Neuron (in vitro differentiated cells): ENCODE measurements around the gene VCX2.
"Not testable (repeated sequence)": the region's sequence is repeated elsewhere in the genome, so short reads cannot be mapped to it uniquely, and the experiment has no call there.

Experiments used
- H2AFZ ChIP-seq: one replicate; pipeline ENCODE4 v1.6.1; 2013; ENCODE audit warnings: low read depth, mild to moderate bottlenecking, inconsistent platforms, low read length, moderate library complexity
- H3K27me3 ChIP-seq: one replicate; pipeline ENCODE4 v1.6.1; 2013; ENCODE audit warnings: low read length; ENCODE audit not compliant: insufficient read depth
- H3K36me3 ChIP-seq: one replicate; pipeline ENCODE4 v1.6.1; 2013; ENCODE audit warnings: low read length; ENCODE audit not compliant: insufficient read depth
- H3K4me1 ChIP-seq: one replicate; pipeline ENCODE4 v1.6.1; 2013; ENCODE audit warnings: low read length; ENCODE audit not compliant: insufficient read depth
- H3K4me3 ChIP-seq: 2 replicates; pipeline ENCODE4 v1.5.1; 2013; ENCODE audit warnings: mild to moderate bottlenecking, low read length, moderate library complexity
- H3K9me3 ChIP-seq: one replicate; pipeline ENCODE4 v1.6.1; 2013; ENCODE audit warnings: low read length

VCX2 gene

DNA sequence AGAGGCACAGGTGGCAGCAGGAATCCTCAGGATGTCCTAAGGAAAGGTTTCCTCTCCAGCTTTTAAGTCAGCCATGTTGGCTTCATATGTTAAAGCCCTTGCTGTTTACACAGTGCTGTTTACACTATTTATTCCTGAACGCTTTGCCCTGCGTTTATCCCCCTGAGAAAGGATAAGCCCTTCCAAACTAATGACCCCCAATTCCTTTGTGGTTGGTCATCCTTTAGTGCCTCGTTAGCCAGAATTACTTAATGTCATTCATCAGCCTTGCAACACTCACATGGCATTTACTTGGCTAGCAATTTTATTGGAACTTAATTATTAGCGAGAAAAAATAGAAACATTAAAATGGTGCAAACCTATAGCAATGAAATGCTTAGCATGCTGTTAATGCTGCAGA, 23.8 kb downstream of the VCX2 start:
- Histone ChIP-seq H2AFZ (no peak overlapping the region), H3K27me3 (no peaks in the 10 kb centered on the region), H3K9me3 (peaks cover 3% of the 10 kb centered on the region), H3K36me3 (no peaks in the 10 kb centered on the region), H3K4me1 (no peaks in the 10 kb centered on the region), H3K4me3 (no peak overlapping the region)

- H3K27me3 ChIP-seq: no peaks in the 10 kb centered on the region
- no peak overlapping the region for H3K4me3 ChIP-seq
- peaks cover 6% of the 10 kb centered on the region for H3K4me1 ChIP-seq
- peaks cover 3% of the 10 kb centered on the region for H3K9me3 ChIP-seq
- no peaks in the 10 kb centered on the region for H3K36me3 ChIP-seq
- no peak overlapping the region for H2AFZ ChIP-seq
Observed at GRCh38 chrX:8144925-8145324, 26.1 kb downstream of the VCX2 start.

DNA sequence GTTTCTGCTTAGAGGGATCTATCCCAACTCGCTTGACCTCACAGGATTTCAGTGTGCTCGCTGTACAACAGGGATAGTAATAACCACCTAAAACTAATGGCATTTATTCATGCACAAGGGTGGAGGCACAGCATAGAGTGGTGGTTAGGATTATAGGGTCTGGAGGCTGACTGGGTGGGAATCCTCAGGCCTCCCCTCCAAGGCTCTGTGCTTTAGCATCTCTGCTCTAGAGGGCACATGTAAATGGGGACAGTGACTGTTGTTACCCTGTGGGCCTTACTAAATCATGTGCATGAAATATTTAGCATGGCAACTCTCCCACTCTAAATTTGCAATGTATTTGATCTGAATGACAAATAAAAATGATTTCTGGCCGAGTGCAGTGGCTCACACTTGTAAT, 29.2 kb downstream of the VCX2 start:
- Histone ChIP-seq H3K9me3 (no peaks in the 10 kb centered on the region), H3K4me1 (peaks cover 6% of the 10 kb centered on the region), H3K36me3 (no peaks in the 10 kb centered on the region), H2AFZ (no peak overlapping the region), H3K4me3 (no peak overlapping the region), H3K27me3 (no peaks in the 10 kb centered on the region)

GRCh38 chrX:8140986-8141744, 29.9 kb downstream of the VCX2 start:
- no peaks in the 10 kb centered on the region for H3K36me3 ChIP-seq
- H3K4me3 ChIP-seq: no peak overlapping the region
- no peaks in the 10 kb centered on the region for H3K27me3 ChIP-seq
- peaks cover 6% of the 10 kb centered on the region for H3K4me1 ChIP-seq
- no peaks in the 10 kb centered on the region for H3K9me3 ChIP-seq
- no peak overlapping the region for H2AFZ ChIP-seq

- Histone ChIP-seq H2AFZ (no peak overlapping the region), H3K27me3 (no peaks in the 10 kb centered on the region), H3K36me3 (no peaks in the 10 kb centered on the region), H3K4me3 (no peak overlapping the region), H3K9me3 (no peaks in the 10 kb centered on the region), H3K4me1 (peaks cover 6% of the 10 kb centered on the region)
Observed at GRCh38 chrX:8139716-8140115, 31.4 kb downstream of the VCX2 start.

GRCh38 chrX:8138252-8138651, 32.8 kb downstream of the VCX2 start:
- Histone ChIP-seq H2AFZ (no peak overlapping the region), H3K36me3 (no peaks in the 10 kb centered on the region), H3K4me3 (no peak overlapping the region), H3K27me3 (no peaks in the 10 kb centered on the region), H3K9me3 (no peaks in the 10 kb centered on the region), H3K4me1 (peaks cover 6% of the 10 kb centered on the region)

GRCh38 chrX:8126648-8127047, 44.4 kb downstream of the VCX2 start:
- H2AFZ ChIP-seq: no peak overlapping the region
- H3K4me3 ChIP-seq: no peak overlapping the region
- H3K27me3 ChIP-seq: peaks cover 3% of the 10 kb centered on the region

DNA sequence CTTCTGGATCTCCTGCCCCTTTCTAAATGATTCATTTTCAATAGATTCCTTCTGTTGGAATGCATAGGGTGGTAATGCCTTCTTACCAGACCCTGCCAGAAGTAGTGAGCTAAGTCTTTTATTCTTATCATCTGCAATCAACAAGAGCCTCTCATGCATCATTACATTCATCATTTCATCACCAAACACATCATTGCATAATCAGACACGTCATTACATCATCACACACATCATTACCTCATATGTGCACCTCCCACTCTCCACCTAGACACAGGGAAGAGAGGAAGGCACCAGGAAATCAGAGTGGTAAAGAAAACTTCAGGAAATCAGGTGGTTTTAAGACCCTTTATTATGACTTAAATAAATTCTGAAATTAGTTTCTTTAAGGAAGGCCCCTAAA, 45.0 kb downstream of the VCX2 start:
- H3K9me3 ChIP-seq: no peaks in the 10 kb centered on the region
- no peaks in the 10 kb centered on the region for H3K4me1 ChIP-seq
- no peaks in the 10 kb centered on the region for H3K36me3 ChIP-seq
- peaks cover 3% of the 10 kb centered on the region for H3K27me3 ChIP-seq
- no peak overlapping the region for H3K4me3 ChIP-seq
- no peak overlapping the region for H2AFZ ChIP-seq

More at GRCh38 chrX:8126648-8127047, 44.4 kb downstream of the VCX2 start:
- Histone ChIP-seq H3K36me3 (no peaks in the 10 kb centered on the region), H3K9me3 (no peaks in the 10 kb centered on the region), H3K4me1 (no peaks in the 10 kb centered on the region)

DNA sequence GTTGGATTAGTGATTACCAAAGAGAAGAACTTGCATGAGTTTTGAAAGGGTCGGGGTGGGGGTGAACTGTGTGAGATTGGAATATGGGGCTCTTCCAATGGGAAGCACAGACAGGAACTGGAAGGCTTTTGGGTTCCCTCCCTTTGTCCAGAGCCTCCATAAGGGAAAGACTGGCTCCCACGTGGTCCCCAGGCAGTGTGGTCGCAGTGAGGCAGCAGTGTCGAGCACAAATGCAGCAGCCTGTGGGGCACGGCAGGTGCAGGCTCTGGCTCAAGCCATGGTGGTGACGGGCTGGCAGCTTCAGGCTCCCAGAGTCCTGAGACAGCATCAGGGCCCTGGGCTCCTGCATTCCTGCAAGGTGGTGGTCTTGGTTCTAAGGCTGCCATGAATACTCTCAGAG, 45.5 kb downstream of the VCX2 start:
- Histone ChIP-seq H3K36me3 (no peaks in the 10 kb centered on the region), H3K9me3 (no peaks in the 10 kb centered on the region), H2AFZ (no peak overlapping the region), H3K4me3 (no peak overlapping the region), H3K27me3 (peaks cover 3% of the 10 kb centered on the region), H3K4me1 (no peaks in the 10 kb centered on the region)

DNA sequence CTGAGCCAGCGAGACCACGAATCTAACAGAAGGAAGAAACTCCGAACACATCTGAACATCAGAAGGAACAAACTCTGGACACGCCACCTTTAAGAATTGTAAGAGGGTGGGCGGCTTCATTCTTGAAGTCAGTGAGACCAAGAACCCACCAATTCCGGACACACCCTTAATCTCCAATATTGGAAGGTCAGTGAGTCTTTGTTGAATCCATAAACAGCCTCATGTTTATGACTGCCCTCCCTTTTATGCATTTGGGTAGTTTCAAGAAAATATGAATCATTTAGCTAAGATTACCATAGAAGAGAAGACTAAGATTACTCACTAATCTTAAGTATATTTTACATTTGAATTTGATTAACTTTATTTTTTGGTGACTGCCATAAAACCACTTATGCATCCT, 48.5 kb downstream of the VCX2 start:
- Histone ChIP-seq H3K27me3 (peaks cover 3% of the 10 kb centered on the region), H3K4me1 (no peaks in the 10 kb centered on the region), H3K9me3 (no peaks in the 10 kb centered on the region), H3K4me3 (no peak overlapping the region), H2AFZ (no peak overlapping the region), H3K36me3 (no peaks in the 10 kb centered on the region)

- H3K27me3 ChIP-seq, H3K4me1 ChIP-seq, H2AFZ ChIP-seq, H3K4me3 ChIP-seq, H3K9me3 ChIP-seq, H3K36me3 ChIP-seq: not testable (repeated sequence)
Observed at GRCh38 chrX:8121391-8121790, 49.7 kb downstream of the VCX2 start.
